Neuronal stem cell (in vitro differentiated cells): Measurements from ENCODE around the gene PRR4.

Source experiments
- DNase-seq: peaks from one replicate; pipeline ENCODE4 v3.0.0-alpha.2; 2013; ENCODE audit warnings: low spot score
- H2AFZ ChIP-seq: one replicate; pipeline ENCODE4 v1.6.1; 2013; ENCODE audit warnings: mild to moderate bottlenecking, low read length, inconsistent platforms
- H2AK5ac ChIP-seq: 2 replicates; pipeline ENCODE4 v1.6.1; 2013; ENCODE audit warnings: low read depth, mild to moderate bottlenecking, inconsistent platforms, low read length, moderate library complexity, mixed read lengths
- H2BK120ac ChIP-seq: 2 replicates; pipeline ENCODE4 v1.6.1; 2013; ENCODE audit warnings: low read depth, mild to moderate bottlenecking, inconsistent platforms, low read length, moderate library complexity, mixed read lengths
- H2BK12ac ChIP-seq: one replicate; pipeline ENCODE4 v1.6.1; 2013; ENCODE audit warnings: low read length, inconsistent platforms
- H2BK15ac ChIP-seq: 2 replicates; pipeline ENCODE4 v1.6.1; 2013; ENCODE audit warnings: mild to moderate bottlenecking, low read length, inconsistent platforms, mixed read lengths
- H2BK5ac ChIP-seq: one replicate; pipeline ENCODE4 v1.6.1; 2013; ENCODE audit warnings: inconsistent platforms, mild to moderate bottlenecking, low read length, moderate library complexity
- H3K14ac ChIP-seq: one replicate; pipeline ENCODE4 v1.6.1; 2013; ENCODE audit warnings: low read length, inconsistent platforms
- H3K18ac ChIP-seq: 2 replicates; pipeline ENCODE4 v1.6.1; 2013; ENCODE audit warnings: low read length, inconsistent platforms
- H3K23ac ChIP-seq: 2 replicates; pipeline ENCODE4 v1.6.1; 2013; ENCODE audit warnings: low read depth, mild to moderate bottlenecking, mixed read lengths, low read length, inconsistent platforms; ENCODE audit not compliant: poor library complexity
- H3K27ac ChIP-seq: replicated peaks from 3 replicates; pipeline ENCODE4 v1.5.1; 2013; ENCODE audit warnings: low read length, inconsistent platforms
- H3K27me3 ChIP-seq, 3 experiments: 2 replicates each; pipeline ENCODE4 v1.6.1; 2013; ENCODE audit warnings: low read length in 3 of 3, mild to moderate bottlenecking in 2 of 3, inconsistent platforms in 1 of 3, low read depth in 1 of 3, mixed read lengths in 1 of 3, moderate library complexity in 1 of 3; ENCODE audit not compliant: control insufficient read depth in 3 of 3, insufficient read depth in 3 of 3
- H3K36me3 ChIP-seq, 2 donors: replicated peaks in 1 of 2; 2 replicates each; pipeline ENCODE4 v1.6.1; 2013; ENCODE audit warnings: low read length in 2 of 2; ENCODE audit not compliant: control insufficient read depth in 2 of 2, insufficient read depth in 2 of 2
- H3K4ac ChIP-seq: 2 replicates; pipeline ENCODE4 v1.6.1; 2013; ENCODE audit warnings: inconsistent platforms, mild to moderate bottlenecking, low read length, moderate library complexity
- H3K4me1 ChIP-seq, 2 donors: 1 replicate in 1 of 2; 2 replicates in 1 of 2; pipeline ENCODE4 v1.6.1; 2013; ENCODE audit warnings: low read length in 2 of 2, low read depth in 1 of 2; ENCODE audit not compliant: control insufficient read depth in 2 of 2, insufficient read depth in 1 of 2
- H3K4me2 ChIP-seq: one replicate; pipeline ENCODE4 v1.6.1; 2013; ENCODE audit warnings: mild to moderate bottlenecking, low read length, inconsistent platforms; ENCODE audit not compliant: insufficient read depth, poor library complexity, severe bottlenecking
- H3K4me3 ChIP-seq, 2 donors: 2 replicates each; pipeline ENCODE4 v1.5.1; 2013; ENCODE audit warnings: low read length in 2 of 2, mild to moderate bottlenecking in 2 of 2, inconsistent platforms in 1 of 2, moderate library complexity in 1 of 2
- H3K79me1 ChIP-seq: one replicate; pipeline ENCODE4 v1.6.1; 2013; ENCODE audit warnings: low read depth, mild to moderate bottlenecking, inconsistent platforms, low read length, moderate library complexity
- H3K9ac ChIP-seq: one replicate; pipeline ENCODE4 v1.6.1; 2013; ENCODE audit warnings: mild to moderate bottlenecking, low read depth, low read length, inconsistent platforms; ENCODE audit not compliant: poor library complexity
- H3K9me3 ChIP-seq, 2 donors: replicated peaks in 1 of 2; 2 replicates each; pipeline versions ENCODE3 to v1.6.1; 2013; ENCODE audit warnings: low read length in 2 of 2, mild to moderate bottlenecking in 2 of 2, inconsistent platforms in 1 of 2, low read depth in 1 of 2, mixed read lengths in 1 of 2, moderate library complexity in 1 of 2; ENCODE audit not compliant: control insufficient read depth in 2 of 2, insufficient read depth in 1 of 2
- H4K8ac ChIP-seq: one replicate; pipeline ENCODE4 v1.6.1; 2013; ENCODE audit warnings: low read depth, mild to moderate bottlenecking, inconsistent platforms, low read length, moderate library complexity
- H4K91ac ChIP-seq: one replicate; pipeline ENCODE4 v1.6.1; 2013; ENCODE audit warnings: low read length, low read depth, mild to moderate bottlenecking, inconsistent platforms; ENCODE audit not compliant: poor library complexity
- WGBS, 2 donors: extraction: QIAGEN DNeasy Blood & Tissue Kit; methylation state at CpG; one replicate each; pipeline ENCODE4 v1.1.7; 2013; ENCODE audit warnings: missing lambda C conversion rate in 2 of 2, mixed read lengths in 1 of 2; ENCODE audit not compliant: insufficient read length in 2 of 2, insufficient replicate concordance in 1 of 2; ENCODE audit errors: extremely low coverage in 2 of 2; 5-methylcytosine and 5-hydroxymethylcytosine counted together

Gene PRR4

DNA sequence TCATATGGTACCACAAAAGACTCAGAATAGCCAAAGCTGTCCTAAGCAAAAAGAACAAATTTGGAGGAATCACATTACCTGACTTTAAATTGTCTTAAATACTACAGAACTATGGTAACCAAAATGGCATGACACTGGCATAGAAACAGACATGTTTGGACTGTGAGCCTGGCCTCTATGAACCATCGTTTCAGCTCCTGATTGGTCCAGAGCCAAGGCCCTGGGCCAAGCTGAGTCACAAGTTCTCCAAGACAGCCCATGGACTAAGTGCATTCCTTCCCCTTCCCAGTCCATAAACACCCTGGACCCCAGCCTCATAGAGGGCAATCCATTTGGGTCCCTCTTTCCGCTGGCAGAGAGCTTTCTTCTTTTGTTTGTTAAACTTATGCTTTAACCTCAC, 12.1 kb upstream of the PRR4 start:
- Histone ChIP-seq H3K79me1 (no peaks in the 10 kb centered on the region), H3K4me2 (no peak overlapping the region), H3K23ac (no peak overlapping the region), H2AFZ (no peak overlapping the region), H3K27me3 (no peaks in the 10 kb centered on the region), H2BK15ac (no peak overlapping the region), H2BK120ac (no peak overlapping the region), H3K4me1 (no peaks in the 10 kb centered on the region), H3K4ac (no peak overlapping the region), H4K8ac (no peak overlapping the region), H3K9ac (no peak overlapping the region), H2AK5ac (no peak overlapping the region), H3K27ac (no peak overlapping the region), H3K36me3 (peaks cover 2 to 13% of the 10 kb centered on the region in 2 donors), H4K91ac (no peak overlapping the region), H2BK5ac (no peak overlapping the region), H2BK12ac (no peak overlapping the region), H3K18ac (no peak overlapping the region), H3K9me3 (peaks cover 6 to 37% of the 10 kb centered on the region in 2 donors), H3K14ac (no peak overlapping the region), H3K4me3 (no peak overlapping the region)
- no peak for DNase-seq
- no CpG with 5 or more reads among the region's 2 CpGs for WGBS, 2 donors

DNA sequence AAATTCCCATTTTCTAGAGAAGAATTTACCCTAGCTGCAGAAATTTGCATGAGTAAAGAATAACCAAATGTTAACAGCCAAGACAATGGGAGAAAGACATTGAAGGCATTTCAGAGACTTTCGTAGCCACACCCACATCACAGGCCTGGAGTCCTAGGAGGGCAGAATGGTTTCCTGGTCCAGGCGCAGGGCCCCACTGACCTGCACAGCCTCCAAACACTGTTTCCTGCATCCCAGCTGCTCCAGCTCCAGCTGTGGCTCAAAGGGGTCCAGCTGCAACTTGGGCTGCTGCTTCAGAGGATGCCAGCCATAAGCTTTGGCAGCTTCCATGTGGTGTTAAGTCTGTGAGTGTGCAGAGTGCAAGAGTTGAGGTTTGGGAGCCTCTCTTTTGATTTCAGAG, 6.5 kb upstream of the PRR4 start:
- no peak for DNase-seq
- WGBS, 2 donors: no CpG with 5 or more reads among the region's 2 CpGs

DNA sequence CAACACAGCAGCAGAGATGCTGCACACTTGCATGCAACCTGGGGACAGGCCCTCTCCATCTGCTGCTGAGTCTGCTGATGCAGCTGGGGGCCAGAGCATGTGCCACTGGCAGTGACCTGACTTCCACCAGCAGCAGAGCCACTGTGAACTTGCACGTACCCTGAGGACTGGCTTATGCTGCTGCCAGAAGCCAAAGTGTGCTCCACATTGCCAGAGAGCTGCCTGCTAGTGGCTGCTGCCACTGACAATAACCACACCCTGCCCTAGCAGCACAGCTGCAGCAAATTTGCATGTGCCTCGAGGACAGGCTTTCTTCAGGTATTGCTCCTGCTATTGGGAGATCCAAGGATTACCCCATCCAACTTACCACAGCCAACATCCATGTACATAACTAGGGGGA, 4.5 kb upstream of the PRR4 start:
- Histone ChIP-seq H3K4ac (no peak overlapping the region), H3K4me1 (no peaks in the 10 kb centered on the region), H2BK5ac (no peak overlapping the region), H3K27ac (no peak overlapping the region), H3K9me3 (peaks cover 11 to 32% of the 10 kb centered on the region in 2 donors), H4K8ac (no peak overlapping the region), H3K18ac (peak overlapping the region; percentile 9), H3K4me2 (no peak overlapping the region), H3K36me3 (peaks cover 2 to 19% of the 10 kb centered on the region in 2 donors), H2BK15ac (no peak overlapping the region), H3K79me1 (no peaks in the 10 kb centered on the region), H2AFZ (no peak overlapping the region), H3K4me3 (peak overlapping the region in 1 of 2 donors; percentile 30), H2BK12ac (no peak overlapping the region), H2BK120ac (no peak overlapping the region), H4K91ac (no peak overlapping the region), H3K27me3 (no peaks in the 10 kb centered on the region), H3K14ac (peak overlapping the region; percentile 9), H3K23ac (no peak overlapping the region), H2AK5ac (no peak overlapping the region), H3K9ac (peak overlapping the region; percentile 75)
- DNase-seq: no peak
- no CpG with 5 or more reads among the region's 2 CpGs for WGBS, 2 donors

More for the DNA sequence above, 6.5 kb upstream of the PRR4 start:
- H3K18ac ChIP-seq: no peak overlapping the region
- no peak overlapping the region for H3K23ac ChIP-seq
- no peaks in the 10 kb centered on the region for H3K79me1 ChIP-seq
- H3K27me3 ChIP-seq: no peaks in the 10 kb centered on the region
- no peak overlapping the region for H4K8ac ChIP-seq
- peaks cover 11 to 37% of the 10 kb centered on the region in 2 donors for H3K9me3 ChIP-seq
- no peaks in the 10 kb centered on the region for H3K4me1 ChIP-seq
- H2AFZ ChIP-seq: no peak overlapping the region
- no peak overlapping the region for H2BK5ac ChIP-seq
- no peak overlapping the region for H2BK12ac ChIP-seq
- H3K14ac ChIP-seq: no peak overlapping the region
- peak overlapping the region in 1 of 2 donors; percentile 25 for H3K4me3 ChIP-seq
- no peak overlapping the region for H3K4me2 ChIP-seq
- H4K91ac ChIP-seq: no peak overlapping the region
- H2AK5ac ChIP-seq: no peak overlapping the region
- H3K36me3 ChIP-seq: peaks cover 2 to 21% of the 10 kb centered on the region in 2 donors
- no peak overlapping the region for H2BK120ac ChIP-seq
- H3K9ac ChIP-seq: no peak overlapping the region
- H3K4ac ChIP-seq: no peak overlapping the region
- H3K27ac ChIP-seq: no peak overlapping the region
- no peak overlapping the region for H2BK15ac ChIP-seq

DNA sequence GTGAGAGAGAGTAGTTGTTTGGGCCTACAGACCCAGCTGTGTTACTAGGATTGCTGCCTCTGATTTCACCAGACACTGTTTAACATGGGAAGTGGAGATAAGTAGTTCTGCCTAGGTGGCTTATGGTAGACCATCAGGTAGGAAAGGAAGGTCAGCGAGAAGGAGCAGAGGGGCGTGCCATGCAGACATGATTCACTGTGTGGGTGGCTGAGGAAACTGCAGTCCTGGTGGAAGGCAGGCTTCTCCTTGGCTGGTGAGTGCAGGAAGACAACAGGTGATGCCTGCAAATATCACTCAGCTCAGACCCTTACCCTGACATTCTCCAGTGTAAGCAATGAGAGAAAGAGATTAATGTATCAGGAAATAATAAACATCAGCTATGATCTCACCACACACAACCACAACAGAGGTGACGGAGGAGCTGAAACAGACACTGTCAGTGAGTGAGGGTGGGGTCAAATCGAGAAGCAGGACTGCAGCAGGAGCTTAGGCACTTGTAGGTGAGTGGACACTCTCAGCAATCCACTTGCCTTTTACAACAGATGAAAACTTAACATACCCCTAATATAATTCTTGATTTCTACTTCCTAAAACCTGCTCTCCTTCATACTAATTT, 2.1 kb upstream of the PRR4 start:
- Histone ChIP-seq H2BK120ac (no peak overlapping the region), H3K4me1 (peaks cover 0 to 1% of the 10 kb centered on the region in 2 donors), H3K4me2 (no peak overlapping the region), H2BK5ac (no peak overlapping the region), H4K91ac (no peak overlapping the region), H3K27me3 (no peaks in the 10 kb centered on the region), H3K36me3 (peaks cover 0 to 24% of the 10 kb centered on the region in 2 donors), H3K18ac (no peak overlapping the region), H3K4ac (no peak overlapping the region), H3K14ac (no peak overlapping the region), H3K9ac (no peak overlapping the region), H2AFZ (no peak overlapping the region), H3K4me3 (no peak overlapping the region), H4K8ac (no peak overlapping the region), H2BK12ac (no peak overlapping the region), H3K27ac (no peak overlapping the region), H3K9me3 (peaks cover 7 to 10% of the 10 kb centered on the region in 2 donors), H3K79me1 (no peaks in the 10 kb centered on the region), H2AK5ac (no peak overlapping the region), H2BK15ac (no peak overlapping the region), H3K23ac (no peak overlapping the region)
- DNase-seq: no peak
- WGBS, 2 donors: no CpG with 5 or more reads among the region's 4 CpGs
